Measurements from ENCODE around the gene DNMBP. TPM values are rescaled to one million over a fixed set of nuclear protein-coding genes. Genes with fewer than 3 reads are reported as not detected.

DNMBP gene, protein sequence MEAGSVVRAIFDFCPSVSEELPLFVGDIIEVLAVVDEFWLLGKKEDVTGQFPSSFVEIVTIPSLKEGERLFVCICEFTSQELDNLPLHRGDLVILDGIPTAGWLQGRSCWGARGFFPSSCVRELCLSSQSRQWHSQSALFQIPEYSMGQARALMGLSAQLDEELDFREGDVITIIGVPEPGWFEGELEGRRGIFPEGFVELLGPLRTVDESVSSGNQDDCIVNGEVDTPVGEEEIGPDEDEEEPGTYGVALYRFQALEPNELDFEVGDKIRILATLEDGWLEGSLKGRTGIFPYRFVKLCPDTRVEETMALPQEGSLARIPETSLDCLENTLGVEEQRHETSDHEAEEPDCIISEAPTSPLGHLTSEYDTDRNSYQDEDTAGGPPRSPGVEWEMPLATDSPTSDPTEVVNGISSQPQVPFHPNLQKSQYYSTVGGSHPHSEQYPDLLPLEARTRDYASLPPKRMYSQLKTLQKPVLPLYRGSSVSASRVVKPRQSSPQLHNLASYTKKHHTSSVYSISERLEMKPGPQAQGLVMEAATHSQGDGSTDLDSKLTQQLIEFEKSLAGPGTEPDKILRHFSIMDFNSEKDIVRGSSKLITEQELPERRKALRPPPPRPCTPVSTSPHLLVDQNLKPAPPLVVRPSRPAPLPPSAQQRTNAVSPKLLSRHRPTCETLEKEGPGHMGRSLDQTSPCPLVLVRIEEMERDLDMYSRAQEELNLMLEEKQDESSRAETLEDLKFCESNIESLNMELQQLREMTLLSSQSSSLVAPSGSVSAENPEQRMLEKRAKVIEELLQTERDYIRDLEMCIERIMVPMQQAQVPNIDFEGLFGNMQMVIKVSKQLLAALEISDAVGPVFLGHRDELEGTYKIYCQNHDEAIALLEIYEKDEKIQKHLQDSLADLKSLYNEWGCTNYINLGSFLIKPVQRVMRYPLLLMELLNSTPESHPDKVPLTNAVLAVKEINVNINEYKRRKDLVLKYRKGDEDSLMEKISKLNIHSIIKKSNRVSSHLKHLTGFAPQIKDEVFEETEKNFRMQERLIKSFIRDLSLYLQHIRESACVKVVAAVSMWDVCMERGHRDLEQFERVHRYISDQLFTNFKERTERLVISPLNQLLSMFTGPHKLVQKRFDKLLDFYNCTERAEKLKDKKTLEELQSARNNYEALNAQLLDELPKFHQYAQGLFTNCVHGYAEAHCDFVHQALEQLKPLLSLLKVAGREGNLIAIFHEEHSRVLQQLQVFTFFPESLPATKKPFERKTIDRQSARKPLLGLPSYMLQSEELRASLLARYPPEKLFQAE (N-terminal part only)
- 1 to 10 TPM; 4.1 to 4.4 TPM for total RNA-seq

- ATAC-seq (peak; percentile 98), DNase-seq (peak; percentile 85)
- Mint-ChIP-seq H3K36me3 (ENCODE audit: low read depth) (no peaks in the 10 kb centered on the region), H3K27ac (peak within 1 kb of the TSS; percentile 77), H3K4me3 (peak within 1 kb of the TSS; percentile 86), H3K9me3 (ENCODE audit: insufficient read depth) (no peaks in the 10 kb centered on the region), H3K27me3 (ENCODE audit: low read depth) (peaks cover 36% of the 10 kb centered on the region), H3K4me1 (ENCODE audit: low read depth) (peaks cover 37% of the 10 kb centered on the region)
- CTCF ChIA-PET = interaction anchor here (0.8 to 4.5 kb wide), 28 partner anchors 9 to 363 kb away, joined by 3 to 67 read pairs (median 4); partner anchors contain the start of genes COX15 and CUTC
- POLR2A ChIA-PET = interaction anchor here (1.0 to 1.5 kb wide), 2 partner anchors 14 to 278 kb away, joined by 3 to 6 read pairs; partner anchors contain the start of genes COX15 and CUTC
Measured at GRCh38 chr10:100009793-100010676, at the start of gene DNMBP. TSS of gene DNMBP (minus strand) at chr10:100009947. CDS start at chr10:99972124, 37,823 bp downstream.

GRCh38 chr10:100057948-100058347, 48.2 kb upstream of the DNMBP start:
- ATAC-seq = no peak
- CTCF ChIA-PET = interaction anchor here (3.8 kb wide), 1 partner anchor 12 kb away, joined by 15 read pairs; no protein-coding TSS in a partner anchor
- H3K36me3 Mint-ChIP-seq (ENCODE audit: low read depth) = no peaks in the 10 kb centered on the region
- no peak overlapping the region for H3K4me3 Mint-ChIP-seq
- no peak for DNase-seq
- H3K27me3 Mint-ChIP-seq (ENCODE audit: low read depth) = peaks cover 28% of the 10 kb centered on the region
- POLR2A ChIA-PET = no interaction called here
- no peaks in the 10 kb centered on the region for H3K9me3 Mint-ChIP-seq (ENCODE audit: insufficient read depth)
- no peak overlapping the region for H3K27ac Mint-ChIP-seq
- H3K4me1 Mint-ChIP-seq (ENCODE audit: low read depth) = no peaks in the 10 kb centered on the region

DNA sequence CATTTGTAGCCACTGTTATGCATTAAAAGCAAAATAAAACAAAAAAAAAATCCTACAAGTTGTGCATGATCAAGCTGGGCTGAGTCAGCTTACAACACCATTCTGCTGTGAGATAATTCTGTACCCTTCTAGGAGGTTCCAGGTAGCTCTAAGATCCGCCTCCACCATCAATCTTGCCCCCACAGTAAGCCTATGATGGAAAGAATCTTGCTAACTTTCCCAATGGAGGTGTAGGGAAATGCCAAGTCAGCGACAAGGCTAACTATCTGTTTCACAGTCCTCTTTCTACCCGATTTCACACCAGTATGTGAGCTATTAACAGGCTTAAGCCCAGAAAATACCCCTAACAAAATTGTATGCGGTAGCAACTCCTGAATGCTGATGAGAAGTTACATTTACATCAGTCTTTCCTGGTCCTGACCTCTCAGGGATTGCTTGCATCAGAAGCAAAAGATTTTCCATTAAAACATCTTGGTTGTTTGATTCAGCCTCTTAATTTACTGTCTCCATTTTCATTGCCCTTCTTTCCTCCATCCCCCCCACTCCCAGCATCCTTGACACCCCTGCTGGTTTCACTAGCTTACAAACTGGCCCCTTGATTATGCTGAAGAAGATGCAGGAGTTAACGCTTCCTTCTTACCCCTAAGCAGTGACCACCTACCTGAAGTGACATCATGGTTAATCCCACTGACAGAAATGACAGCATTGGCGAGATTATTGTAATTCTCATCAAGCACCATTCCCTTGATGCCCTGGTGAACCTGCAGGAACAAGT, 44.1 kb upstream of the DNMBP start:
- no peak for DNase-seq
- Mint-ChIP-seq H3K27me3 (ENCODE audit: low read depth) (peaks cover 25% of the 10 kb centered on the region), H3K9me3 (ENCODE audit: insufficient read depth) (no peaks in the 10 kb centered on the region), H3K4me1 (ENCODE audit: low read depth) (no peaks in the 10 kb centered on the region), H3K36me3 (ENCODE audit: low read depth) (no peaks in the 10 kb centered on the region), H3K4me3 (no peak overlapping the region), H3K27ac (no peak overlapping the region)
- no peak for ATAC-seq
- ChIA-PET CTCF (interaction anchor here (0.7 kb wide), 1 partner anchor 208 kb away, joined by 6 read pairs; no protein-coding TSS in a partner anchor), POLR2A (no interaction called here)

- H3K27me3 Mint-ChIP-seq (ENCODE audit: low read depth) = peaks cover 17% of the 10 kb centered on the region
- H3K36me3 Mint-ChIP-seq (ENCODE audit: low read depth) = no peaks in the 10 kb centered on the region
- no peaks in the 10 kb centered on the region for H3K4me1 Mint-ChIP-seq (ENCODE audit: low read depth)
- DNase-seq = peak; percentile 87
- ChIA-PET POLR2A (no interaction called here), CTCF (interaction anchor here (0.6 to 9.8 kb wide), 47 partner anchors 10 to 611 kb away, joined by 3 to 226 read pairs (median 4); partner anchors contain the start of gene DNMBP)
- H3K27ac Mint-ChIP-seq = no peak overlapping the region
- H3K4me3 Mint-ChIP-seq = no peak overlapping the region
- peak; percentile 82 for ATAC-seq
- H3K9me3 Mint-ChIP-seq (ENCODE audit: insufficient read depth) = no peaks in the 10 kb centered on the region
Measured at GRCh38 chr10:100046021-100046486, 36.3 kb upstream of the DNMBP start.

- ATAC-seq = no peak
- Mint-ChIP-seq H3K9me3 (ENCODE audit: insufficient read depth) (no peaks in the 10 kb centered on the region), H3K27me3 (ENCODE audit: low read depth) (peaks cover 17% of the 10 kb centered on the region), H3K27ac (no peak overlapping the region), H3K36me3 (ENCODE audit: low read depth) (no peaks in the 10 kb centered on the region), H3K4me1 (ENCODE audit: low read depth) (no peaks in the 10 kb centered on the region), H3K4me3 (no peak overlapping the region)
- DNase-seq = no peak
- ChIA-PET POLR2A (no interaction called here), CTCF (interaction anchor here (0.6 to 9.8 kb wide), 47 partner anchors 9 to 610 kb away, joined by 3 to 226 read pairs (median 4); partner anchors contain the start of gene DNMBP)
Measured at GRCh38 chr10:100045592-100045991, 35.8 kb upstream of the DNMBP start.

DNA sequence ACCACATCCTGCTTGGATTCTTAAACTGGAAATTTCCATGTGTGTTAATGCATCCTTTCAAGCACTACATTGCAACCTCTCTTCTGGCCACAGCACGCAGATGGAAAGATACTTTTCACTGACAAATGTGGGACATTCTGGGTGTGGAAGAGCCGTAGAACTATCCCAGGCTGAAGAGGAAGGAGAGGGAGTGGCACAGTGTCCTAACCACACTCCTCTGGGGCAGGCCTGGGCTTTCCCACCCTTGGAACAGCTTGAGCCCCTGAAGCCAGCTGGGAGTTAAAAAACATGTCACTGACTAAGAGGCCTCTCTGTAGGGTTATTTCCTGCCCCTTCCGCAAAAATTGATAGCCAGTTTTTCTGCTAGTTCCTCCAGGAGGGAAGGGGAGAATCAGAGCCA, 34.0 kb upstream of the DNMBP start:
- Mint-ChIP-seq H3K4me1 (ENCODE audit: low read depth) (no peaks in the 10 kb centered on the region), H3K27me3 (ENCODE audit: low read depth) (peaks cover 11% of the 10 kb centered on the region), H3K4me3 (no peak overlapping the region), H3K36me3 (ENCODE audit: low read depth) (no peaks in the 10 kb centered on the region), H3K27ac (no peak overlapping the region), H3K9me3 (ENCODE audit: insufficient read depth) (no peaks in the 10 kb centered on the region)
- no peak for ATAC-seq
- ChIA-PET POLR2A (no interaction called here), CTCF (interaction anchor here (9.8 kb wide), 1 partner anchor 195 kb away, joined by 226 read pairs; no protein-coding TSS in a partner anchor)
- no peak for DNase-seq

DNA sequence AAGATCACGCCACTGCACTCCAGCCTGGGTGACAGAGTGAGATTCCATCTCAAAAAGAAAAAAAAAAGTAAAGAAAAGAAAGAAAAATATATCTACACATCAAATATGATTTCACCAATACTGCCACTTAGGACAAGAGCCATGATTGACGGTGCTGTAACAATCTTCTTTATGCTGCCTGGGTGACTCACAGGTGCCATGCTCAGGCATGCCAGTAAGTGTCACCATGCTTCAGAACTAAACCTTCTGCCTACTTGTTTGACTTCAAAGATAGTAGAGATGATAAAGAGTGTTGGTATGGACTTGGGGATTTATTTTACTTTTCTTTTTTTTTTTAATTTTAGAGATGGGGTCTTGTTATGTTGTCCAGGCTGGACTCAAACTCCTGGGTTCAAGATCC, 33.6 kb upstream of the DNMBP start:
- ChIA-PET CTCF (interaction anchor here (9.8 kb wide), 1 partner anchor 195 kb away, joined by 226 read pairs; no protein-coding TSS in a partner anchor), POLR2A (no interaction called here)
- DNase-seq (no peak), ATAC-seq (no peak)
- no peaks in the 10 kb centered on the region for H3K4me1 Mint-ChIP-seq (ENCODE audit: low read depth)
- H3K4me3 Mint-ChIP-seq = no peak overlapping the region
- no peak overlapping the region for H3K27ac Mint-ChIP-seq
- peaks cover 11% of the 10 kb centered on the region for H3K27me3 Mint-ChIP-seq (ENCODE audit: low read depth)
- no peaks in the 10 kb centered on the region for H3K9me3 Mint-ChIP-seq (ENCODE audit: insufficient read depth)
- no peaks in the 10 kb centered on the region for H3K36me3 Mint-ChIP-seq (ENCODE audit: low read depth)

DNA sequence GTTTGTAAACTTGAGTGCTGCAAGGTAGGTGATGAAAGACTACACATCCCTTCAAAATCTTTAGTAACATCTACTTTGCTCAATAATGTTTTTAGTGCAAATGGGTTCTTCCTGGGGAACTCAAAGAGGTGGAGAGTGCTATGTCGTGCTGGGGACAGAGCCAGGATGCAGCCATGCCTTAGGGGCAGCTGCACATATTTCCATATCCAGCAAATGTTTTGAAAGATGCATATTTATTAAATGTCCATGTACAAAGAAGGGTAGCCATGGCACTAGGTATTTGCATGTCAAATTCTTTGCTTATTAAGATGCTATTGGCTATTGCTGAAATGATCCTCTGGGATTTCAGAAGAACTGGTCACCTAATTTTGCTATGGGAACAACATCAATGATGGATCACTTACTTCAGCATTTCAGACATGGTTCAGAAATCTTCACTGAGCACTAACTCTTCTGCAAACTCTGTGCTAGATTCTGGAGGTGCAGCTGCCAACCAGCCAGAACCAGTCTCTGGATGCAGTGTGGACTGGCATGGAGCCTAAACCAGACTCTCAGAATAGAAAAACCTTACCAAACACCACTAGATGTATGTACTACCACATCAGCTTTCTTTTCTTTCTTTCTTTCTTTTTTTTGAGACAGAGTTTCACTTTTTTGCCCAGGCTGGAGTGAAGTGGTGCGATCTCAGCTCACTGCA, 31.7 kb upstream of the DNMBP start:
- ChIA-PET CTCF (interaction anchor here (1.6 to 9.8 kb wide), 2 partner anchors 193 to 196 kb away, joined by 6 to 226 read pairs; no protein-coding TSS in a partner anchor), POLR2A (interaction anchor here (0.6 kb wide), 1 partner anchor 132 kb away, joined by 3 read pairs; no protein-coding TSS in a partner anchor)
- DNase-seq (no peak), ATAC-seq (no peak)
- no peak overlapping the region for H3K27ac Mint-ChIP-seq
- no peaks in the 10 kb centered on the region for H3K9me3 Mint-ChIP-seq (ENCODE audit: insufficient read depth)
- H3K27me3 Mint-ChIP-seq (ENCODE audit: low read depth) = peaks cover 9% of the 10 kb centered on the region
- no peak overlapping the region for H3K4me3 Mint-ChIP-seq
- no peaks in the 10 kb centered on the region for H3K36me3 Mint-ChIP-seq (ENCODE audit: low read depth)
- no peaks in the 10 kb centered on the region for H3K4me1 Mint-ChIP-seq (ENCODE audit: low read depth)

DNA sequence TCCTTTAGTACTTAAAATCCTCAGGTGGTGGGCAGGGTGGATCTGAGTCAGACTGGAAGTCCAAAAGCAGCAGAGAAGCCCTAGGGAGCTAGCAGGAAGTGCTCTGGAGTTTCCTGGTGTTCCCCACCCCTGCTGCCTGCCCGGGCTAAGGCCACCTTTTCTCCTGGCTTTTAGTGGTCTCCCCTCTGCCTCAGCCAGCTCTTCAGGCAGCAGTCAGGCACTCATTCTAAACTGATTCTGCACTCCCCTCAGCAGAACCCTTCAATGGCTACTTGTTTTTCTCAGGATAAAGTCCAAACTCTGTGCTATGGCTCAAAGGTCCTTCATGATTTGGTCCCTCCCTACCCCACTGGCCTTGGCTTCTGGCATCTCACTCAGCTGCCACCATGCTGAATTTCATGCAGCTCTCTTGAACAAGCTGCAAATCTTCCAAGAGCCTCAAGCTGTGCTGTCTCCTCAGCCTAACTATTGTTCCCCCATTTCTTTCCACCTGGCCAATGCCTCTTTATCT, 28.9 kb upstream of the DNMBP start:
- ChIA-PET POLR2A (no interaction called here), CTCF (interaction anchor here (4.8 kb wide), 1 partner anchor 7 kb away, joined by 21 read pairs; no protein-coding TSS in a partner anchor)
- no peaks in the 10 kb centered on the region for H3K4me1 Mint-ChIP-seq (ENCODE audit: low read depth)
- no peaks in the 10 kb centered on the region for H3K9me3 Mint-ChIP-seq (ENCODE audit: insufficient read depth)
- DNase-seq (no peak), ATAC-seq (no peak)
- no peak overlapping the region for H3K27ac Mint-ChIP-seq
- H3K4me3 Mint-ChIP-seq = no peak overlapping the region
- H3K27me3 Mint-ChIP-seq (ENCODE audit: low read depth) = peaks cover 9% of the 10 kb centered on the region
- H3K36me3 Mint-ChIP-seq (ENCODE audit: low read depth) = no peaks in the 10 kb centered on the region

Measured in activated CD8-positive, alpha-beta T cell treated with anti-CD3 and anti-CD28 coated beads, Interleukin-2, amount 10 ng/mL, durations not matched to agents 7 days and 5 days (primary cell).